ENCODE measurements around the gene RBM26.

RBM26 gene

DNA sequence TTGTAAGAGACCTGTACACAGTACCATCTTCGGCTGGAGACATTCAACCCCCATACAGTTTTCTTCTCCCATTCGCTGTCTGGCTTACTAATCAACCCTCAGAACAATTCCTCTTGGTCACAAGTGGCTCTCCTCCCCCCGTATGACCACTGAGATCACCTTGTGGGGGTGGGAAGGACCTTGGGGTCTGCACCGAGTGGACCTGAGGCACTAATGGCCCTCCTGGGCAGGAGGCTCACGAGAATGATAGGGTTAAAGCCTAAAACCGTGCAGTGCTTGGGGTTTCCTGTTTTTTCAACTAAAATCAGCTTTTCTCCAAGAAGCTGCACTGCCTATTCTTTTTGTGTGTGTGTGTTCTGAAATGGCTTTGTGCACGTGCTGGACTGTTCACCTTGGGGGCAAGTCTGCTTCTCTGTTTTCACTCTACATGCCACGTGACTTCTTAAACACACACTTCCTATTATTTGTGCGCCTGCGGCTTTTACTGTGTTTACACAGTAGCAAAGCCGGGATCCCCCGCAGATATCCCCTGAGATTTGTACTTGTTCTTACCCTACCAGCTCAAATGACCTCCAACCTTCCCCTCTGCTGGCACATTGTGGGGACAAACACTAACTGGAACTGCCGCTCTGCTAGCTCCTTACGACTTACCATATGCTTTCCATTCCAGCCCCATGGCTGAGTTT is 12.3 kb downstream of the RBM26 start:
- peak; percentile 87 for DNase-seq
- in situ Hi-C loops (cut with MboI; ENCODE audit: low pct_unique_long_range_greater_than_20kb, low sequenced_read_pairs): no loop called here

DNA sequence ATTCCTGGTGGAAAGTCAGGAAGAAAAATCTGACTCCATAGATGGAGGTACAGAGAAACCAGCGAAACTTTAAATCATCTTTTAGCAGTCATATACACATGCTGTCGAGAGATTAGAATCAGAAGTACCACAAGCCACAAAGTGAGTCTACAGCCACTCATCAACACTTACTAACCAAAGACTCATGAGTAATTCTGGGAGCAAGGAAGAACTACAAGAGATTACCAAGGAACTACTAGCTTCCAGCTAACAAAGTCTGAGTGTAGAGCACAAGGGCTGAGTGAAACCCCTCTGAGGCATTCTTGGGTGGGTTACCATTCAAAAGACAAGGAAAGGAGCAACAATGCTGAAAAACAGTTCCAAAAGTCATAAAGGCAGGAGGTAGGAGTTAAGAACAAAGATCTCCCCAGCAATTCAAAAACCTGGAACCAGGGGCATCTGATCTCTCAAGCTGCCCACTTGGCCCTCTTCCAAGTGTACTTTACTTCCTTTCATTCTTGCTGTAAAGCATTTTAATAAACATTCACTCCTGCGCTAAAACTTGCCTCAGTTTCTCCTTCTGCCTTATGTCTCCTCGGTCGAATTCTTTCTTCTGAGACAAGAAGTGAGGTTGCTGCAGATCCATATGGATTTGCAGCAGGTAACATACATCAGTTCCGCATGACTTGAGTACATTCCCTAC is 13.0 kb downstream of the RBM26 start:
- in situ Hi-C loops (cut with MboI; ENCODE audit: low pct_unique_long_range_greater_than_20kb, low sequenced_read_pairs): no loop called here
- peak; percentile 64 for DNase-seq

DNA sequence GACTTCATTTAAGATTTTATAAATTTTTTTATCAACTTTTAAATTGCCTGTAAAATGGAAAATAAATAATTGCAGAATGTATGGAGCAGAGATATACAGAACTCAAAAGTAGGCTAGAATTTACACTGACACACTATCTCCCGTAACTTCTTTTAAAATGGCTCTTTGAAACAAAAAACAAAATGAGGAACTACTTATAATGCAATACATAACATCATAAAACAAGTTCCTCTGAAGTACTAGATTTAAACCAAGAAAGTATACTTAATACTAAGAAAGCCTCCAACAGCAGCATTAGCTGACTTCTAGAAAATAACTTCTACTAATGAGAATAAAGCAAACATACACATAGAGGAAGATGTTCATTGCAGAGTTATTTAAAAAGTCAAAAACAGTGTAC is 17.0 kb downstream of the RBM26 start:
- peak; percentile 48 for DNase-seq
- in situ Hi-C loops (cut with MboI; ENCODE audit: low pct_unique_long_range_greater_than_20kb, low sequenced_read_pairs): no loop called here

DNA sequence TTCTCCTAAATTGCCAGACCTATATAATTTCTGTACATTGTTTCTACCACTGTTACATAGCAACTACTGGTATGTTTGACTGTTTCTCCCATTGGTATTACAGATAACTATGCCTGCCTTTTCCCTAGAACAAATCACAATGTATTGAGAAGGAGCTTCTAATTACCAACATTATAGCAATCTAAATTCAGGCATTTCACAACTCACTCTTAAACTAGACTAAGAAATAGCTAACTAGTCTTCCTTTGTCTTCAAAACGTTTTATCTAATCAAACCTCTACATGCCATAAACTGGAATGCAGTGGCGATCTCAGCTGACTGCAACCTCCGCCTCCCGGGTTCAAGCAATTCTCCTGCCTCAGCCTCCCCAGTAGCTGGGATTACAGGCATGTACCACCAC is 18.2 kb downstream of the RBM26 start:
- in situ Hi-C loops (cut with MboI; ENCODE audit: low pct_unique_long_range_greater_than_20kb, low sequenced_read_pairs): no loop called here

DNA sequence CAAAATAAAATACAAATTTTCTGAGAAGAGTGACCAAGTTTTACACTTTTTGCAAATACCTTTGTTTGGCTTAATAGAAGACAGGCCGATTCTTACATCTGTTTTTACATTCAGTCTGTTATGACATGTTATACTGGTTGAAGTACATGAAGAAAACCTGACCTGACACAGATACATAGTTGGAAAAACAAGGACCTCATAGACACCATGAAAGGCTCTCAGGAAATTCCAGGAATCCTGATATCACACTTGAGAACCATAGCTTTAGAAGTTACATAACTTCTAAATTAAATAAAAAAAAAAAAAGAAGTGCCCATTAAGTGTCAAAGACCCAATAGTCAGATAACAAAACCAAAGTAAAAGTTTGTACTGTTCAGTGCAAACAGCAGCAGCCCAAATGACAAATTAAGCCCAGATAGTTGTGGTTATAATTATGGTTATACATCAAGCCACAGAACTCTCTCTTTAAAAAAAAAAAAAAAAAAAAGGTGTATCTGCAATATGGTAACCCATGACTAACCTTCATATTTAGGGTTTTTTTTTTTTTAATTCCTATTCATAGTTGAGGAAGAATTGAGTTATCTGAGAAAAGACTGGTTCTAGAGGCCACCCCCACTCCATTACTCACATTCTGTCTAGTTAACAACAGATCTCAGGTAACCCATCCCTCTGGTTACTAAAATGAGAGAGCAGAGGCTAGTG is 19.8 kb downstream of the RBM26 start:
- in situ Hi-C loops (cut with MboI; ENCODE audit: low pct_unique_long_range_greater_than_20kb, low sequenced_read_pairs): no loop called here
- DNase-seq: no peak

More for the DNA sequence above, 18.2 kb downstream of the RBM26 start:
- no peak for DNase-seq

DNA sequence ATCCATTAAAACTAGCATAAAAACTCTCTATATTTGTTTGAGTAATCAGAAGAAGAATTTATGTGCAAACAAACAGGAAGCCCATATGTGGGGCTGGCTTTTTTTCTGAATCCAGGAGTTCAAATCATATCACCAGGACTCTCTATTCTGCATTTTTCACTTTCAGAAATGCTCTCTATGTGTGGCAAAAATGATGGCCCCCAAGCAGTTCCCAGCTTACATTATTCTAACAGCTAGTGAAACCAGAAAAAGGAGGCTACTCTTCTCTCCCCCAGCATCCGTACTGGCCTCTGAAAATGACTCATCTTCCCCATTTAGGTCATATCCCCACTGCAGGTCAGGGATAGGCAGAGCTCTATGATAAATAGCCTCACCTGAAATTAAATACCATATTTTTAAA is 20.4 kb downstream of the RBM26 start:
- in situ Hi-C loops (cut with MboI; ENCODE audit: low pct_unique_long_range_greater_than_20kb, low sequenced_read_pairs): no loop called here
- DNase-seq: peak; percentile 57

DNA sequence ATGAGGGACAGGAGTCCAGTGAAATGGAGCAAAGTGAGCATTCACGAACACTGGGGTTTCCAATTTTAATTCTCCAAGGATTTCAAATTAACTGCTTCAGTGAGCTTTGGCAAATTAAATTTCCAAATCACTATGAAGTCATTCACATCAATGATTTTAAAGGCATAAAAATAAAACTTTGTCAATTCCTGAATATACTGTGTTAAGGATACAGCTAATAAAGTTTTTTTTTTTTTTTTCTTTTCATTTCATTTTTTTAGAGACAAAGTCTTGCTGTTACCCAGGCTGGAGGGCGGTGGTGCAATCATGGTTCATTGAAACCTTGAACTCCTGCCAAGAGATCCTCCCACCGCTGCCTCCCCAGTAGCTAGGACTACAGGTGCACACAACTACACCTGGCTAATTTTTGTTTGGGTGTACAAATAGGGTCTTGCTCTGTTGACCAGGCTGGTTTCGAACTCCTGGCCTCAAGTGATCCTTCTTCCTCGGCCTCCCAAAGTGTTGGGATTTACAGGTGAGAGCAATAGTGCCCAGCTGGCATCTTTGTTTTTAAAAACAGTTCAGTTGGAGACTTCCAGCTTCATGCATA is 21.9 kb downstream of the RBM26 start:
- DNase-seq: no peak
- in situ Hi-C loops (cut with MboI; ENCODE audit: low pct_unique_long_range_greater_than_20kb, low sequenced_read_pairs): no loop called here

DNA sequence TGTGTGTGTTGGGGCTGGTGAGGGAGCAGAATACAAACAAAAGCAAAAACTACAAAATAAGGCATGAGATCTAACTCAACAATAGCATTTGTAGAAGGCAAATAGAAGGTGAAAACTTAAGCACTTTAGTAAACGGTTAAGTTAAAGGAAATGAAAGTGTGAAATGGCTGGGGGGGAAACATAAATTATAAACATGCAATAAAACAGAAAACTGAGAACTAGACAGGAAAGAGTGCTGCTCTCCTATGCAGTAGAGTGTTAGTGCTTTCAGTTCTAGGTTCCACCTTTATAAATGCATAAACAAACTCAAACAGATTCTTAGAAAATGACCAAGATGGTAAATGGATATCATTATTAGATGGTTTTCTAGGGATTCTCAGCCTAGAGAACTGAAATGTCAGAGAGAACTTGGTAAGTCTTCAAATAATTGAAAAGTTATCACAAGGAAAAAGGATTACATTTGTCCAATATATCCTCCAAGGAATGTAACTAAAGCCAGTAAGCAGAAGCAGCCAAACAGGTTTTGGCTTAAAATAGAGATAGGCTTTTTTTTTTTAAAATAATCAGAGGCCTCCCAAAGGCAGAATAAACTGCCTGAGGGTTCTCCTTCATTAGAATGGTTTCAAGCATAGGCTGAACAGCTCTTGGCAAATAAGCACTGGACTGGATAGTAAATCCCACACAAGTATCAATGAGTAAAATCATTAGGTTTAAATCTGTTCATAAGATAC is 23.3 kb downstream of the RBM26 start:
- no peak for DNase-seq
- in situ Hi-C loops (cut with MboI; ENCODE audit: low pct_unique_long_range_greater_than_20kb, low sequenced_read_pairs): no loop called here

DNA sequence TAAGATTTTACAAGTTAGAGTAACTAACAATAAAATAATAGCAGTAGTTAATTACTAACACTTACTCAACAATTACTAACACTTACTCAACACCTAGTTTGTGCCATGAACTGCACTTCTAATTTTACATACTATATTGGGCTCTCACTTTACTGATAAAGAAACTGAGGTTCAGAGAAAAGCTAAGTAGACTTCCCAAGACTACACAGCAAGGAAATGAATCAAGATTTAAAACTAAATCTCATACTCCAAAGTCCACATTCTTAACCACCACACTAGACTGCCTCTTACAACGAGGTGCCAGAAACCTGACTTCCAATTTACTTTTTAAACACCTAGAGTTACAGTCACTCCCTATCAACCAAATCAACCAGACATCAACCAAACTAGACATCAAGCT is 25.1 kb downstream of the RBM26 start:
- in situ Hi-C loops (cut with MboI; ENCODE audit: low pct_unique_long_range_greater_than_20kb, low sequenced_read_pairs): no loop called here
- DNase-seq: no peak

DNA sequence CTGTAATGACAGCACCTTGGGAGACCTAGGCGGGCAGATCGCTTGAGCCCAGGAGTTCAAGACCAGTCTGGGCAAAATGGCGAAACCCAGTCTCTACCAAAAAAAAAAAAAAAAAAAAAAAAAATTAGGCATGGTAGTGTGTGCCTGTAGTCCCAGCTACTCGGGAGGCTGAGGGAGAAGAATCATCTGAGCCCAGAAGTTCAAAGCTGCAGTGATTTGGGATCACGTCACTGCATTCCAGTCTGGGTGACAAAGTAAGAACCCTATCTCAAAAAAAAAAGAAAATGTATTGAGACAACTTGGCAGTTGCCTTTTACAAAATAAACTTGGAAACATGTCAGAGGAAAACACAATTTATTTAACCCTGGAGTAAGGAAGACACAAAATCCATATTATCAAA is 26.8 kb downstream of the RBM26 start:
- DNase-seq: no peak
- in situ Hi-C loops (cut with MboI; ENCODE audit: low pct_unique_long_range_greater_than_20kb, low sequenced_read_pairs): no loop called here

DNA sequence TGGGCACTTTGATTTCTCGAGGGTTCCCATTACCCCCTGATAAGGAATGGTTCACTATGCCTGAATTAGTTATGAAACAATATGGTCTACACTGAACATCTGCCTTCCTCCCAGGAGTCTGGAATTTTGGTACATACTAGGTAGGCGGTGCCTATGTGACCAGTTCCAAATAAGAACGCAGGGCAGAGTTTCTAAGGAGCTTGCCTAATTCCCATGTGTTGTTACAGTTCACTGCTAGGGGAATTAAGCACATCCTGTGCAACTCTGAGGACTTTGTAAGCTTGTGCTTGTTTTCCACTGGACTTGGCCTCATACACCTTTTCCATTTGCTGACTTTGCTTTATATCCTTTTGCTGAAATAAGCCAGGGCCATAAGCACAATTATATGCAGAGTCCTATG is 29.2 kb downstream of the RBM26 start:
- in situ Hi-C loops (cut with MboI; ENCODE audit: low pct_unique_long_range_greater_than_20kb, low sequenced_read_pairs): no loop called here
- DNase-seq: no peak

DNA sequence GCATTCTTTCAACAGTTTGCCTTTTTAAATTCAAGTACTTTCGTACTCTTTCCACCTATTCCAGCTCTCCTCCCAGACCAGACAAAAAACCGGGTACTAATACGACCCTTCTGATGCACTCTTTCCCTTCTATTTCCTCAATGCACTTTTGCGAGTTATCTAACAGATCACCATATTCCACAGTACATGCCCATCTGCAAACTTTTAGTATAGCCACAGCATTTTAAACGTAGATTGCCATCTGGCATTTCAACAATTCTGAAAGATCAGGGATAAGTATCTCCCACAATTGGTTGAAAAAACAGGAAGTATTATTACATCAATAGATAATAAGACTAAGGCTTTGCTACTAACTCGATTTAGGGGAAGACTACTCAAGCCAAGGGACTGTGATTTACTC is 31.5 kb downstream of the RBM26 start:
- peak; percentile 16 for DNase-seq
- in situ Hi-C loops (cut with MboI; ENCODE audit: low pct_unique_long_range_greater_than_20kb, low sequenced_read_pairs): no loop called here

DNA sequence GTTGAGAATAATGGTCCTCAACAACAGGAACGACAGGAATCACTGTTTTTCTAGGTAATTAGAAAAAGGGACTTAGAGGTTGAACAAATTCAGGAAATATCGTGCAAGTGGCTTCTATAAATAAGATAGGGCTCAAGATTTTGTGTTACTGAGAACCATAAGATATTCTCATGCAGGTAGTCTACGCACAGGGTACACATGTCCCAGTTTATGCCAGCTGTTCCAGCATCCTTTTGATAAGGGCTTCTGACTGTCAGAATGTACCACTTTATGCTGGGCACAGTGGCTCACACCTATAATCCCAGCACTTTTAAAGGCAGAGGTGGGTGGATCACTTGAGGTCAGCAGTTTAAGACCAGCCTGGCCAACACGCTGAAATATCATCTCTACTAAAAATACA is 32.1 kb downstream of the RBM26 start:
- in situ Hi-C loops (cut with MboI; ENCODE audit: low pct_unique_long_range_greater_than_20kb, low sequenced_read_pairs): no loop called here
- DNase-seq: peak; percentile 27

DNA sequence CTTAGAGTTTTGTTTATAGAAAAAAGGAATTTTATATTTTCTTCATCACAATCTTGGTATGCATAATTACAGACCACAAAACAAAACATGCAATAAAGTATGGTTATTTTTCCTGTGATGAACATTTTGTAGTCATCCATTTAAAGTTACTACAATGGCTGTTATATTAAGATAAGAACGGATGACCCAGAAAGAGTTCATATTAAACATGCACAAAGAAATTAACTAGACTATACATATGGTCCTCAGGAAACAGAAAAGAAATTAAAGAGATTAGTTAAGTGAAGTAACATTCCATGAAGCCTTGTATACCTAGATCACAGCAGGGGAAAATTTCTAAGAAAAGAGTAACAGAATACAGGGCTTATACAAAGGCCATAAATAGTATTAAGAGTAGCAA is 36.8 kb downstream of the RBM26 start:
- in situ Hi-C loops (cut with MboI; ENCODE audit: low pct_unique_long_range_greater_than_20kb, low sequenced_read_pairs): no loop called here
- DNase-seq: no peak

DNA sequence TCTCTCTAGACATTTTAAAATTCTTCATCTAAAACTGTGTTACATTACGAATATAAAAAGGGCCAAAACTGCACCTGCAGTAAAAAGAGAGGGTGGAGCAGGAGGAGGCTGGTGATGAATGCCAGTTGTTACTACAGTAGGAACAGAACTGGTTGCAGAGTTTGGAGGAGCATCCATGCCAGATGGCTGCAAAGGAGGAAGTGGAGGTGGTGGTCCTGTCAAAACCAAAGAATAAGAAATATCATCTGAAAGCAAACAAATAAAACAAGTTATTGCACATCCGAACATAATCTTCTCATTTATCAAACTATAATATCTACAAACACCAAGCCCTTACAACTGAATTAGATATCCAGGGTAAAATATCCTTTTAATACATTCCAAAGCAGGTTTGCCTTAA is 40.1 kb downstream of the RBM26 start:
- no peak for DNase-seq
- in situ Hi-C loops (cut with MboI; ENCODE audit: low pct_unique_long_range_greater_than_20kb, low sequenced_read_pairs): no loop called here

DNA sequence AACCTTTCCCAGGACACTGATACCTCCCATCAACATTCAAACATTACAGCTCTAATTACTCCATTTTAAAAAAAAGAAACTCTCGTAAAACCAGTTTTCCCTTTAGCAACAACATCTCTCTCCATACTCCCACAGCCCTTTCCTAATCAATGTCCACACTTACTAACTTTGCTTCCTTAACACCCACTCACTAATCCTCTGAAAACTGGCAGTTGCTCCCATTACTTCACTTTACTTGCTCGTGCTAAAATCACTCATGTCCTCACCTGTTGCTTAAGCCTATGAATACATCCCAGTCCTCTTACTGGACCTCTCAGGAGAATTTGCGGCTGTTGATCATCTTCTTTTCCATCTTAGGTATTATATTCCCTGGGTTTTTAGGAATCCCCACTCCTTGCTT is 44.8 kb downstream of the RBM26 start:
- in situ Hi-C loops (cut with MboI; ENCODE audit: low pct_unique_long_range_greater_than_20kb, low sequenced_read_pairs): no loop called here
- DNase-seq: no peak

DNA sequence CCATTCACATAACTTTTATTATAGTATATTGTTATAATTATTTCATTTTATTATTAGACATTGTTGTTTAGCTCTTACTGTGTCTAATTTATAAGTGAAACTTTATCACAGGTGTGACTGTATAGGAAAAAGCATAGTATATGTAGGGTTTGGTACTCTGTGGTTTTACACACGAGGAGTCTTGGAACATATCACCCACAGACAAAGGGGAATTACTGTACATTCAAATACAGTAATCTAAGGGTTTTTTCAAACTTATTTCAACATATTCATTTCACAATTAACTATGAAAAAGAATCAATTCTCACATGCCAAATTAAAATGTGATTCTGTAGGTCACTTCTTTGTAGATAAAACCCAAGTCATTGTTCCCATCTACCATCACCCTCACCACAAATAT is 46.0 kb downstream of the RBM26 start:
- DNase-seq: no peak

DNA sequence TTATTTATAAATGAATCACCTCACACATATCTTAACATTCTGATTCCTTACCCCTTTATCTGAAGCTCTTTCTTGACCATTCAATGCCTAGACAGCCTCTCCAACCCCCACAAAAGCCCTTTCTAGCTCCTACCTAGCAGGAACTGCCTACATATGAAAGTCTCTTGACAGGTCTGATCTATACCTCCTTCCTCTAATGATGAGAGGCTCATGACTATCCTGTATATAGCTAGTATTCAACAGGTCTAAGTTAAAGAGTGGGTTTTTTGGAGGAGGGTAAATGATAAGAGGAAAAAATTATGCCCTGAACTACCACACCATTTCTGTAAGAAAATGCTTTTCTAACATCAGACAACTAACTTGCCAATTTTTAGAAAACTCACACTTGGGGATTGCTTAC is 47.0 kb downstream of the RBM26 start:
- DNase-seq: no peak
- in situ Hi-C loops (cut with MboI; ENCODE audit: low pct_unique_long_range_greater_than_20kb, low sequenced_read_pairs): no loop called here

More for the DNA sequence above, 46.0 kb downstream of the RBM26 start:
- in situ Hi-C loops (cut with MboI; ENCODE audit: low pct_unique_long_range_greater_than_20kb, low sequenced_read_pairs): no loop called here

DNA sequence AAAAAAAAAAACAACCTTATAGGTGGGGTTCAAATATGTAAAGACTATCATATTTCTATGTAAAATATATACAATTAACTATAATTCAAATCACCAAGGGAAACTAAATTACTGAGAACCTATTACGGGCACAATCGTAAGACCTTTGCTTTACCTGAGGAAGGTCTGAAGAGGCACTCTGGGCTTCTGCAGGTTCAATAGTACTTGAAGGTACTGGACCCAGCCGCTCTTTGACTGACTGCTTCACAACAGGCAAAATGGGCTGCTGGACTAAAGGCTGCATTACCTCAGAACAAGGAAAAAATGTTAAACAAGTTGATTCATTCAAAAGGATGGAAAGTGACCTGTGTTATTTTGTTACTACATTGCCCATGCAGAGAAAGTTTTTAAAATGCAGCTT is 51.8 kb downstream of the RBM26 start:
- in situ Hi-C loops (cut with MboI; ENCODE audit: low pct_unique_long_range_greater_than_20kb, low sequenced_read_pairs): no loop called here
- no peak for DNase-seq

DNA sequence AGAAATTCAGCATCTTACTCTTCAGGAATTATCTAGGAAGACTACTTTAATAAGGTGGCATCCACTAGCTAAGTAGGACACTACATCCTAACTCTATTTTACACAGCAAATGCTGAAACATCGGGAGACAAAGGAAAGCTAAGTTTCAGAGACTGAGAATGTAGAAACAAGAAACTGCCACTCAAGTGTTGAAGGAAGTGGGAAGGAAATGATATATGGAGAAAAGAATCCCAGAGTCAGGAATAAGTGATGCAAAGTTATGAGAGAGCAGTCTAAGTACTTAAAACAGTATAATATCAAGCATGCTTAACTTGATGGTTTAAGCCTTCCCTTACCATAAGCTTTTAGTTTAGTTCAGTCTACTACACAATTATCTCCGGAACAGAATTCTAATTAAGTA is 52.4 kb downstream of the RBM26 start:
- no peak for DNase-seq
- in situ Hi-C loops (cut with MboI; ENCODE audit: low pct_unique_long_range_greater_than_20kb, low sequenced_read_pairs): no loop called here

Measured in KBM-7 (cell line).